SK-N-SH (cell line): ENCODE measurements around the gene LRRC32.
A peak's percentile ranks its signal among the peaks of the same experiment; 100 is the strongest.

Source experiments
- CTCF ChIP-seq: fragments of 200-600 bp; sonication (generic); IDR thresholded peaks from 2 replicates; pipeline ENCODE4 v1.6.1; 2017; ENCODE audit warnings: antibody characterized with exemption, mild to moderate bottlenecking, moderate library complexity
- GABPA ChIP-seq: IDR thresholded peaks from 2 replicates; pipeline ENCODE4 v1.4.0; 2012; ENCODE audit warnings: low read depth, mild to moderate bottlenecking
- GATA2 ChIP-seq: sonication (generic); formaldehyde crosslinking; IDR thresholded peaks from 2 replicates; pipeline ENCODE4 v1.5.0; 2020; ENCODE audit warnings: mild to moderate bottlenecking, missing genetic modification reagents
- MAX ChIP-seq: IDR thresholded peaks from 2 replicates; pipeline ENCODE4 v1.4.0; 2012; ENCODE audit warnings: low read depth
- NFIC ChIP-seq: IDR thresholded peaks from 2 replicates; pipeline ENCODE4 v1.4.0; 2012; ENCODE audit warnings: borderline replicate concordance
- POLR2AphosphoS5 ChIP-seq: IDR thresholded peaks from 2 replicates; pipeline ENCODE4 v1.6.1; 2012; ENCODE audit warnings: low read depth, low read length
- REST ChIP-seq: IDR thresholded peaks from 2 replicates; pipeline ENCODE4 v1.6.1; 2012; ENCODE audit warnings: mild to moderate bottlenecking, low read depth, low read length, moderate library complexity
- TAF1 ChIP-seq: IDR thresholded peaks from 2 replicates; pipeline ENCODE4 v1.6.1; 2012; ENCODE audit warnings: low read depth, mild to moderate bottlenecking, low read length, moderate library complexity, borderline replicate concordance
- TEAD4 ChIP-seq: IDR thresholded peaks from 2 replicates; pipeline ENCODE4 v1.4.0; 2012; ENCODE audit warnings: mild to moderate bottlenecking, borderline replicate concordance; ENCODE audit not compliant: insufficient read depth
- USF1 ChIP-seq: IDR thresholded peaks from 2 replicates; pipeline ENCODE4 v1.4.0; 2012; ENCODE audit warnings: low read depth, borderline replicate concordance
- USF2 ChIP-seq: fragments of 150-350 bp; IDR thresholded peaks from 2 replicates; pipeline ENCODE4 v1.6.1; 2017; ENCODE audit warnings: antibody characterized with exemption, low read length, low read depth, borderline replicate concordance
- ZBTB33 ChIP-seq: IDR thresholded peaks from 2 replicates; pipeline ENCODE4 v1.4.0; 2012; ENCODE audit warnings: low read depth, borderline replicate concordance

GRCh38 chr11:76623171-76623883 is 47.2 kb downstream of the LRRC32 start:
- TF ChIP-seq CTCF: no peak
- no peak for TF ChIP-seq ZBTB33
- TF ChIP-seq NFIC: peak; percentile 62
- TF ChIP-seq TEAD4: no peak
- no peak for TF ChIP-seq MAX
- TF ChIP-seq POLR2AphosphoS5: no peak
- no peak for TF ChIP-seq GABPA
- no peak for TF ChIP-seq REST
- TF ChIP-seq TAF1: no peak
- no peak for TF ChIP-seq USF1
- TF ChIP-seq GATA2 (CRISPR knock-in tag): no peak
- no peak for TF ChIP-seq USF2
